Upper lobe of left lung (tissue), 6 donors: ENCODE results near the gene ELMOD3. TPM values are rescaled to one million over a fixed set of nuclear protein-coding genes. Genes with fewer than 3 reads are reported as not detected.
"Not testable (repeated sequence)": the region's sequence is repeated elsewhere in the genome, so short reads cannot be mapped to it uniquely, and the experiment has no call there.

Experiments used
- ATAC-seq, 2 donors: fragments of 200-7000 bp; cut with Tn5 transposase; one replicate each; pipeline ENCODE4 v1.9.1; 2022; ENCODE audit warnings: mild to moderate bottlenecking in 2 of 2, moderate library complexity in 2 of 2; ENCODE audit not compliant: low FRiP score in 2 of 2
- DNase-seq, 2 donors: peaks; one replicate each; pipeline ENCODE4 v3.0.0-alpha.2; 2019 to 2020
- H3K27ac ChIP-seq, 4 donors: fragments of 200-600 bp; sonication (generic); one replicate each; pipeline ENCODE4 v1.5.1; 2016 to 2019
- H3K27me3 ChIP-seq, 4 donors: fragments of 200-600 bp; sonication (generic); one replicate each; pipeline ENCODE4 v1.5.1; 2017 to 2019
- H3K36me3 ChIP-seq, 4 donors: fragments of 200-600 bp; sonication (generic); one replicate each; pipeline ENCODE4 v1.5.1; 2016 to 2019
- H3K4me1 ChIP-seq, 4 donors: fragments of 200-600 bp; sonication (generic); one replicate each; pipeline ENCODE4 v1.5.1; 2018 to 2019
- H3K4me3 ChIP-seq, 4 donors: fragments of 200-600 bp; sonication (generic); one replicate each; pipeline ENCODE4 v1.5.1; 2017 to 2019; ENCODE audit warnings: mild to moderate bottlenecking in 2 of 4, moderate library complexity in 1 of 4
- H3K9me3 ChIP-seq, 4 donors: fragments of 200-600 bp; sonication (generic); one replicate each; pipeline ENCODE4 v1.5.1; 2018 to 2019
- CTCF ChIP-seq, 6 experiments: fragments of 450-650 bp in 4 of 6; fragments of 200-600 bp in 2 of 6; sonication (generic) in 2 of 6; IDR thresholded peaks; one replicate each; pipeline ENCODE4 v1.5.1; 2016 to 2019; ENCODE audit warnings: antibody characterized with exemption in 6 of 6
- EP300 ChIP-seq, 4 donors: sonication (generic); formaldehyde crosslinking; IDR thresholded peaks; one replicate each; pipeline ENCODE4 v1.5.1; 2017; ENCODE audit warnings: antibody characterized with exemption in 4 of 4, control low read depth in 2 of 4
- POLR2A ChIP-seq, 4 donors: fragments of 450-650 bp; IDR thresholded peaks; one replicate each; pipeline ENCODE4 v1.5.1; 2016 to 2017; ENCODE audit warnings: antibody characterized with exemption in 4 of 4, mild to moderate bottlenecking in 2 of 4
- POLR2AphosphoS5 ChIP-seq, 2 donors: sonication (generic); formaldehyde crosslinking; IDR thresholded peaks; one replicate each; pipeline ENCODE4 v1.5.1; 2017; ENCODE audit warnings: antibody characterized with exemption in 2 of 2
- WGBS, 2 donors: methylation state at CpG; one replicate each; pipeline ENCODE4 v1.1.5; 2017 to 2018; 5-methylcytosine and 5-hydroxymethylcytosine counted together
- total RNA-seq, 6 donors: library from RNA; depleted of rRNA in 4 of 6; stranded (reverse); fragments of >200 nt in 4 of 6; gene quantifications; one replicate each; pipeline versions ENCODE4 v1.1.0 to v1.2.1, GENCODE V29; 2016 to 2021
- donor health status: DM: no; HTN: no; CAD: no; lungs with moderate emphysema.
- donor health status: DM: no; HTN: yes; CAD: no; lungs with severe emphysema.

Gene ELMOD3
- total RNA-seq, 6 donors from 2014 or later = 13.2 to 82.8 (median 24.1) TPM

DNA sequence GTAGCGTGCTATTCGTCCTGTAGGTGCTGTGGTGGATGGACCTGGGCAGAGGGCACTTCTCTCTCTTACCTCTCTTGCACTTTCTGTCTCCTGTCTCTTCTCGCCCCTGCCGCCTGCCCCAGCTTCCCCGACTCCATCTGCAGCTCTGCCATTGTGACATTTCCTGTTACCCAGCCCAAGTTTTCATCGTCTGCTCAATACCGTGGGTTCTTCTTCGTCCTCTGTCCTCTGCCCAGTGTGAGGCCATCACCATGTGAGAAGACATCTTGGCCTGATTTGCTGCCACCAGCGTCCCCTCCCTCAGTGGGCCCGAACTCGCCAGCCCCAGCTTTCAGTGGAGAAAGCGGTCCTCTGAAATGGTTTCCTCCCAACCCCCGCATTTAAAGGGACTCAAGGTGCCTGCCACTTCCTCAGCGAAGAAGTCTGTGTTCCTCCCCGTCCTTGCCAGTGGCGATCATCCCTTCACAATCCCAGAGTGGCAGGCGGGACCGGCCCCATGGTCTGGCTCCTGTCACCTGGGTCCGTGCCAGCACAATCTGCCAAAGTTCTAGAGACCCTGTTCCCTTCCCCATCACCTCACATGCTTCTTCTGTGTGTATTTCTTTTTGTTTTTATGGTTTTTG lies 44.8 kb upstream of the ELMOD3 start:
- Histone ChIP-seq H3K4me3 (peak overlapping the region in 1 of 4 donors; percentile 15), H3K27me3 (no peaks in the 10 kb centered on the region), H3K36me3 (peaks cover 0 to 39% (median 20%) of the 10 kb centered on the region in 4 donors), H3K9me3 (no peaks in the 10 kb centered on the region), H3K4me1 (peaks cover 11 to 23% (median 20%) of the 10 kb centered on the region in 4 donors), H3K27ac (peak overlapping the region; percentile 0 to 74 (median 48))
- TF ChIP-seq POLR2AphosphoS5 (IDR thresholded peaks at IDR 0.05) (no peak), EP300 (IDR thresholded peaks at IDR 0.05) (no peak), CTCF (IDR thresholded peaks at IDR 0.05) (no peak), POLR2A (IDR thresholded peaks at IDR 0.05) (no peak)
- WGBS, 2 donors = 56% methylated on average over 19 of the region's 19 CpGs
- ATAC-seq = peak in 1 of 2 donors; percentile 16
- DNase-seq = no peak

DNA sequence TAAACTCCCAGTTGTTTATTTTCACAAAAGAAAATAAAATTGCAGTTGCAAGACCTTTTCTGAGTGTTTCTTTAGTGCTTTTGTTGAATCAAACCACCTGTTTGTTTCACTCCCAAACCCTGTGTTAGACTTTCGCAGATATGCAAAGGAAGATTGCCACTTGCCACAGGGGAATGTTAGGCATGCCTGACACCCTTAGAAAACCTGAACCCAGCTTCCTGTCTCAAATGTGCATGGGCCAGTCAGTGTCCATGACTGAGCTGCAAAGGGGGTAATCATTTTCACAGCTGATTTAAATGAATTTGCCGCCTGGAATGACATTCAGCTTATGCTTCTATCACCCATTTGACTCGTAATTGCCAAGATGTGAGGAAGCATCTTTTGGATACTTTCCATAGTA lies 44.2 kb upstream of the ELMOD3 start:
- no peak overlapping the region for H3K4me3 ChIP-seq
- ATAC-seq (no peak), DNase-seq (no peak)
- H3K4me1 ChIP-seq = peaks cover 11 to 23% (median 20%) of the 10 kb centered on the region in 4 donors
- peak overlapping the region in 3 of 4 donors; percentile 26 to 74 (median 69) for H3K27ac ChIP-seq
- no peaks in the 10 kb centered on the region for H3K27me3 ChIP-seq
- WGBS, 2 donors = 77 to 85% methylated on average over 3 of the region's 3 CpGs
- H3K9me3 ChIP-seq = no peaks in the 10 kb centered on the region
- peaks cover 0 to 41% (median 22%) of the 10 kb centered on the region in 4 donors for H3K36me3 ChIP-seq
- TF ChIP-seq EP300 (IDR thresholded peaks at IDR 0.05) (no peak), POLR2AphosphoS5 (IDR thresholded peaks at IDR 0.05) (no peak), CTCF (IDR thresholded peaks at IDR 0.05) (no peak), POLR2A (IDR thresholded peaks at IDR 0.05) (no peak)

- DNase-seq (no peak), ATAC-seq (no peak)
- no peak overlapping the region for H3K27ac ChIP-seq
- H3K4me3 ChIP-seq = no peak overlapping the region
- no peaks in the 10 kb centered on the region for H3K9me3 ChIP-seq
- TF ChIP-seq CTCF (IDR thresholded peaks at IDR 0.05) (no peak), EP300 (IDR thresholded peaks at IDR 0.05) (no peak), POLR2A (IDR thresholded peaks at IDR 0.05) (no peak), POLR2AphosphoS5 (IDR thresholded peaks at IDR 0.05) (no peak)
- WGBS, 2 donors = 78 to 87% methylated on average over 7 of the region's 7 CpGs
- peaks cover 0 to 40% (median 28%) of the 10 kb centered on the region in 4 donors for H3K36me3 ChIP-seq
- H3K4me1 ChIP-seq = peaks cover 11 to 23% (median 20%) of the 10 kb centered on the region in 4 donors
- no peaks in the 10 kb centered on the region for H3K27me3 ChIP-seq
Measured at GRCh38 chr2:85312404-85312803, 42.2 kb upstream of the ELMOD3 start.

DNA sequence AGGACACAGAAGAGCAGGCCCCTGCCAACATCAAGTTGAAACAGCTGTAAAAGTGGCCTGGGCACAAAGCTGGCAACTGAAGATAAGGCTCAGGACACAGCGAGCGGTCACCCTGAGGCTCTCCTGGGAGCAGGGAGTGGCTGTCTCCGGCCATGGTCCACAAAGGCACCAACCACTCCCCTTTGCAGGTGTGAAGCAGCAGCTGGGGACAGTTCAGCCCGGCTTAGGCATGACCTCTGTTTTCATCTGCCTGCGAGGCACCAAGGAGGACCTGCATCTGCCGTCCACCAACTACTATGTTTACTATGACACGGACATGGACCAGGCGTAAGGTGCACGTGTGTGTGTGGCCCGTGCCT lies 39.7 kb upstream of the ELMOD3 start:
- 89 to 94% methylated on average over 8 to 10 of the region's 10 CpGs for WGBS, 2 donors
- peaks cover 9 to 19% (median 15%) of the 10 kb centered on the region in 4 donors for H3K4me1 ChIP-seq
- no peak overlapping the region for H3K27ac ChIP-seq
- DNase-seq = no peak
- ATAC-seq = no peak
- no peak overlapping the region for H3K4me3 ChIP-seq
- H3K9me3 ChIP-seq = no peaks in the 10 kb centered on the region
- no peaks in the 10 kb centered on the region for H3K27me3 ChIP-seq
- TF ChIP-seq POLR2AphosphoS5 (IDR thresholded peaks at IDR 0.05) (peak in 1 of 2 donors; percentile 2), POLR2A (IDR thresholded peaks at IDR 0.05) (no peak)
- H3K36me3 ChIP-seq = peaks cover 0 to 53% (median 32%) of the 10 kb centered on the region in 4 donors

DNA sequence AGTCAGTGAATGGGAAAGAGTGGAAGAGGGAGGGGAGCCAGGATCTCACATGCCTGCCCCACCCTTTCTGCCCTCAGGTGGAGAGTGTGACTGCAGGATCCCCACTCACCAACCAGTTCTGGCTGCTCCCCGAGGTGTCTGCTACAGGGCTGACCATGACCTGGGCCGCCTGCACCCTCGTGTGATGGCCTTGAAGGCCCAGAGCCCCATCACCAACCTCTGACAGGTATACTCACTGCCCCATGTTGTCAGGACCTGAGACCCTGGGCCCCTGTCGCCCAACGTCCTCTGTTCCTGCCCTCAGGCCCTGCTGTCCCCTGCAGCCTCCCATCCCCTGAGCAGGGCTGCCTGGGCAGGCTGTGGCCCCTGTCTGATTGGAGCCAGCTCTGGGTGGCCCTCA lies 38.6 kb upstream of the ELMOD3 start:
- not testable (repeated sequence) for H3K9me3 ChIP-seq, H3K27ac ChIP-seq, H3K27me3 ChIP-seq, H3K4me3 ChIP-seq, ATAC-seq
- WGBS, 2 donors = 73% methylated on average over 3 of the region's 5 CpGs; no CpG with 5 or more reads in 1 of the 2 donors
- H3K36me3 ChIP-seq = peaks cover 0 to 63% (median 41%) of the 10 kb centered on the region in 4 donors
- peaks cover 13 to 22% (median 20%) of the 10 kb centered on the region in 4 donors for H3K4me1 ChIP-seq
- peak in 1 of 2 donors; percentile 46 for DNase-seq
